ENCODE results near the gene B3GNT9. TPM values are rescaled to one million over a fixed set of nuclear protein-coding genes. Genes with fewer than 3 reads are reported as not detected.

Gene B3GNT9
- total and polyA plus RNA-seq, 11 donors: 6.4 to 17.5 (median 11.9) TPM

DNA sequence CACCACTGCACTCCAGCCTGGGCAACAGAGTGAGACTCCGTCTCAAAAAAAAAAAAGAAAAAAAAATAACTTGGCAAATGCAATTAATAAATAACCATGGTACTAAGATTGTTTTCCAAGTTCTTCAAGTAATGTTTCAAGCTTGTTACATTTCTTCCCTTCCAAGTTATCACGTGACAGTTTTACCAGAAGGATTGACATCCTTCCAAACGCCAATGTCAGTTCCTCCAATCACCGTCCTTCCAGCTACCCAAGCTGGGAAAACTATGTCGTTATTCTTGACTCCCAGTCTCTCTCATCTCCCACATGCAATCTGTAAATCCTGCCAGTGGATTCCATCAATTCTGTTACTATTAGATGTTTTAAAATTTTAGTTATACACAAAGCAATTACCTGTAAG is 44.9 kb downstream of the B3GNT9 start:
- H3K36me3 ChIP-seq: peaks cover 0 to 8% (median 0%) of the 10 kb centered on the region in 9 donors
- ATAC-seq (no peak), DNase-seq (no peak)
- 36 to 50% (median 42%) methylated on average over 5 of the region's 5 CpGs for WGBS, 4 donors
- intact Hi-C loops (cut with DNase I): loop anchor here in 4 of 10 donors (5.0 to 10.0 kb wide), 5 partner anchors 51 to 129 kb away; partner anchors contain the start of genes CBFB (in 1 of the 4), FBXL8 (in 1 of the 4) and TRADD (in 1 of the 4)
- H3K9me3 ChIP-seq: no peaks in the 10 kb centered on the region
- peaks cover 0 to 38% (median 15%) of the 10 kb centered on the region in 12 donors for H3K4me1 ChIP-seq
- peak overlapping the region in 1 of 12 donors; percentile 58 for H3K27ac ChIP-seq
- no peak overlapping the region for H3K4me3 ChIP-seq
- no peaks in the 10 kb centered on the region for H3K27me3 ChIP-seq
- TF ChIP-seq POLR2A (IDR thresholded peaks at IDR 0.05): no peak
- TF ChIP-seq, protein P1, sequence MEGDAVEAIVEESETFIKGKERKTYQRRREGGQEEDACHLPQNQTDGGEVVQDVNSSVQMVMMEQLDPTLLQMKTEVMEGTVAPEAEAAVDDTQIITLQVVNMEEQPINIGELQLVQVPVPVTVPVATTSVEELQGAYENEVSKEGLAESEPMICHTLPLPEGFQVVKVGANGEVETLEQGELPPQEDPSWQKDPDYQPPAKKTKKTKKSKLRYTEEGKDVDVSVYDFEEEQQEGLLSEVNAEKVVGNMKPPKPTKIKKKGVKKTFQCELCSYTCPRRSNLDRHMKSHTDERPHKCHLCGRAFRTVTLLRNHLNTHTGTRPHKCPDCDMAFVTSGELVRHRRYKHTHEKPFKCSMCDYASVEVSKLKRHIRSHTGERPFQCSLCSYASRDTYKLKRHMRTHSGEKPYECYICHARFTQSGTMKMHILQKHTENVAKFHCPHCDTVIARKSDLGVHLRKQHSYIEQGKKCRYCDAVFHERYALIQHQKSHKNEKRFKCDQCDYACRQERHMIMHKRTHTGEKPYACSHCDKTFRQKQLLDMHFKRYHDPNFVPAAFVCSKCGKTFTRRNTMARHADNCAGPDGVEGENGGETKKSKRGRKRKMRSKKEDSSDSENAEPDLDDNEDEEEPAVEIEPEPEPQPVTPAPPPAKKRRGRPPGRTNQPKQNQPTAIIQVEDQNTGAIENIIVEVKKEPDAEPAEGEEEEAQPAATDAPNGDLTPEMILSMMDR (IDR thresholded peaks at IDR 0.05): no peak

DNA sequence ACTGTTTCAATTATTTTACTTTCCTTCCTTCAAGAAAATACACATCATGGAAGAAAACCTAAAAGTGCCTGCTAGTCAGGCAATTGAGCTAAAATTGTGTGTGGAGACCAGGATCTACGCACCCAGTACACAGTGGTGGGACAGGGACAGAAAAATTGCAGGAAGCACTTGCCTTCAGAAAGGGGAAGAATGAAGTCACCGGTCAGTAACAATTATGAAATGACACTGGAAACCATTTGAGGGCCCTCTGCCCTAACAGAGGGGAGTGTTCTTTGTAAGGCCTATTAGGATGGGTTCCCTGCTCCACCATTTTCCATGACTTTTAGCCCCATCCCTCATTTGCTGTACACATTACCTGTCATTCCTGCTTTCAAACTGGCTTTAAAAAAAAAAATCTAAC is 45.6 kb downstream of the B3GNT9 start:
- Histone ChIP-seq H3K4me1 (peaks cover 0 to 33% (median 9%) of the 10 kb centered on the region in 12 donors), H3K27ac (peak overlapping the region in 1 of 12 donors; percentile 58), H3K36me3 (peaks cover 0 to 14% (median 4%) of the 10 kb centered on the region in 9 donors), H3K9me3 (no peaks in the 10 kb centered on the region), H3K27me3 (no peaks in the 10 kb centered on the region), H3K4me3 (no peak overlapping the region)
- 66 to 79% (median 67%) methylated on average over 2 of the region's 2 CpGs for WGBS, 4 donors
- TF ChIP-seq, protein P1 (IDR thresholded peaks at IDR 0.05): no peak
- TF ChIP-seq POLR2A (IDR thresholded peaks at IDR 0.05): no peak
- DNase-seq (no peak), ATAC-seq (no peak)
- intact Hi-C loops (cut with DNase I): loop anchor here in 4 of 10 donors (5.0 to 10.0 kb wide), 5 partner anchors 52 to 128 kb away; partner anchors contain the start of genes CBFB (in 1 of the 4), FBXL8 (in 1 of the 4) and TRADD (in 1 of the 4)

DNA sequence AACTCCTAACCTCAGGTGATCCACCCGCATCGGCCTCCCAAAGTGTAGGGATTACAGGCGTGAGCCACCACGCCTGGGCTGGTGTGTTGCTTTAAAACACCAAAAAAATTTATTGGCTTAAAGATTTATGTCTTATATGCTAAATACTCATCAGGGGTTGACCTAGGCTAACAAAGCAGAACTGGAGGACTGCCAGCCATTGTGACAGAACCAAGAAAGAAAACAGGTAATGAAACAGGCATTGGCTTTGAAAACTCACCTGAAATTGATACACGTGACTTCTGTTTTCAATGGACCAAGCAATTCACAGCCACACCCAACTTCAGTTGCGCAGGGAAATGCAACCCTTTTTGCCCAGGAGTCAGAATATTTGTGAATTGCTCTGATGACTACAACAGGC is 46.0 kb downstream of the B3GNT9 start:
- peak overlapping the region in 1 of 12 donors; percentile 58 for H3K27ac ChIP-seq
- 90 to 94% (median 91%) methylated on average over 6 of the region's 6 CpGs for WGBS, 4 donors
- peaks cover 0 to 18% (median 8%) of the 10 kb centered on the region in 9 donors for H3K36me3 ChIP-seq
- ATAC-seq: no peak
- intact Hi-C loops (cut with DNase I): loop anchor here in 6 of 10 donors (5.0 to 10.0 kb wide), 5 partner anchors 52 to 128 kb away; partner anchors contain the start of genes CBFB (in 1 of the 6), FBXL8 (in 1 of the 6) and TRADD (in 1 of the 6)
- H3K27me3 ChIP-seq: no peaks in the 10 kb centered on the region
- no peak overlapping the region for H3K4me3 ChIP-seq
- DNase-seq: no peak
- H3K9me3 ChIP-seq: no peaks in the 10 kb centered on the region
- H3K4me1 ChIP-seq: peaks cover 0 to 33% (median 9%) of the 10 kb centered on the region in 12 donors
- no peak for TF ChIP-seq POLR2A (IDR thresholded peaks at IDR 0.05)
- TF ChIP-seq, protein P1 (IDR thresholded peaks at IDR 0.05): no peak

DNA sequence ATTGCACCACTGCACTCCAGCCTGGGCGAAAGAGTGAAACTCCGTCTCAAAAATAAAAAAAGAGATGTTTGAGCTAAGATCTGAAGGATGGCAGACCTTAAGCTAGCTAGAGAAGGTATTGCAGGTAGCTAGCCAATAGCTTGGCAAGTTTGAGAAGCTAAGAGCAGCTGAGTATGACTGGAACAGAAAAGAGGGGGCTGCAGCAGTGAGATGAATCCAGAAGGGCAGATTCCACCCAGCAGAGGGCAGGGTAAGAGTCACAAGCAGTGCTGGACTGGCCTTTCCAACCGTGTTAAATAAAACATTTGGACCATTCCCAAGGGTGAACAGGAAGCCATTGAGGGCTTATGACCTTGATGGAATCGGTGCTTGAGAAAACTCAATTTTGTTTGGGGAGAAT is 46.7 kb downstream of the B3GNT9 start:
- no peak overlapping the region for H3K27ac ChIP-seq
- DNase-seq: peak in 2 of 5 donors; percentile 25 to 31
- 50 to 55% (median 53%) methylated on average over 4 of the region's 4 CpGs for WGBS, 4 donors
- TF ChIP-seq, protein P1 (IDR thresholded peaks at IDR 0.05): peak in 11 of 12 donors; percentile 15 to 53 (median 31)
- no peak for TF ChIP-seq POLR2A (IDR thresholded peaks at IDR 0.05)
- intact Hi-C loops (cut with DNase I): loop anchor here in 3 of 10 donors (5.0 to 10.0 kb wide), 2 partner anchors 89 to 127 kb away; no protein-coding TSS in a partner anchor
- H3K4me1 ChIP-seq: peaks cover 0 to 27% (median 6%) of the 10 kb centered on the region in 12 donors
- peak; percentile 48 to 77 (median 68) for ATAC-seq
- no peaks in the 10 kb centered on the region for H3K9me3 ChIP-seq
- peaks cover 0 to 26% (median 16%) of the 10 kb centered on the region in 9 donors for H3K36me3 ChIP-seq
- no peaks in the 10 kb centered on the region for H3K27me3 ChIP-seq
- H3K4me3 ChIP-seq: no peak overlapping the region

All from heart left ventricle (tissue), 16 donors.